ENCODE results near the gene GPR157. TPM values are rescaled to one million over a fixed set of nuclear protein-coding genes. Genes with fewer than 3 reads are reported as not detected.

The GPR157 gene
- total and polyA plus RNA-seq, 10 of the 15 experiments (the other 5 are each of a cell fraction or from before 2014, with no cell fraction given), result 0.66 to 15.9 (median 3.1) TPM

GRCh38 chr1:9110669-9111356 lies 18.1 kb downstream of the GPR157 start (continued):
- no peak for TF ChIP-seq PKNOX1 (IDR thresholded peaks at IDR 0.05)
- TF ChIP-seq MYB (IDR thresholded peaks at IDR 0.05; ENCODE audit: borderline replicate concordance, low read depth, low read length), result 0 out of 2 replicates have a peak, but pooled peaks have one; percentile 28
- no peak for TF ChIP-seq SMAD5 (IDR thresholded peaks at IDR 0.05; ENCODE audit: low read depth)
- TF ChIP-seq TAF1 (IDR thresholded peaks at IDR 0.05; ENCODE audit: borderline replicate concordance, low read depth, low read length), result no peak
- peak; percentile 47; the same call in 1 of the 2 replicates for TF ChIP-seq RB1 (IDR thresholded peaks at IDR 0.05; ENCODE audit: borderline replicate concordance)
- TF ChIP-seq USF2 (IDR thresholded peaks at IDR 0.05; ENCODE audit: borderline replicate concordance, low read depth, low read length), result no peak
- no peak for TF ChIP-seq GATAD2B (conservative IDR thresholded peaks at IDR 0.05; ENCODE audit: low read depth)
- no peak for TF ChIP-seq MLLT1 (IDR thresholded peaks at IDR 0.05)
- TF ChIP-seq TBL1XR1 (IDR thresholded peaks at IDR 0.05; ENCODE audit: low read depth, low read length), result no peak
- peak; percentile 12 for TF ChIP-seq SP1 (IDR thresholded peaks at IDR 0.05; ENCODE audit: low read depth, low read length)
- TF ChIP-seq NRF1 (conservative IDR thresholded peaks at IDR 0.05; ENCODE audit: low read depth, low read length), result no peak
- TF ChIP-seq MEF2B (IDR thresholded peaks at IDR 0.05; ENCODE audit: partially characterized antibody, poor library complexity, severe bottlenecking), result peak; percentile 47
- peak; percentile 87 to 93 (median 91) for TF ChIP-seq CTCF (IDR thresholded peaks at IDR 0.05 in 2 of 3, conservative IDR thresholded peaks at IDR 0.05 in 1 of 3; ENCODE audit: control insufficient read depth in 2 of 3, extremely low read depth in 1 of 3, insufficient read depth in 1 of 3, low read depth in 3 of 3, low read length in 3 of 3)
- no peak for TF ChIP-seq ZNF24 (IDR thresholded peaks at IDR 0.05)
- TF ChIP-seq RELB (IDR thresholded peaks at IDR 0.05; ENCODE audit: low read depth), result no peak
- no peak for TF ChIP-seq ZSCAN29 (IDR thresholded peaks at IDR 0.05)
- no peak for TF ChIP-seq HSF1 (IDR thresholded peaks at IDR 0.05; ENCODE audit: low read depth, low read length)
- TF ChIP-seq CHD1 (IDR thresholded peaks at IDR 0.05; ENCODE audit: low read depth, low read length), result no peak
- TF ChIP-seq HCFC1 (IDR thresholded peaks at IDR 0.05; ENCODE audit: low read length), result no peak; the same call in 1 of the 2 replicates
- TF ChIP-seq USF1 (IDR thresholded peaks at IDR 0.05; ENCODE audit: borderline replicate concordance, extremely low read length, insufficient read depth, low read depth, low read length), result no peak
